Large intestine (tissue), 3 donors: ENCODE data around the gene PMF1. TPM values are rescaled to one million over a fixed set of nuclear protein-coding genes. Genes with fewer than 3 reads are reported as not detected.

Experiments used
- DNase-seq, 2 donors: peaks; one replicate each; pipeline versions ENCODE4 v3.0.0 to v3.0.0-alpha.2; 2013
- H3K27ac ChIP-seq: one replicate; pipeline ENCODE4 v1.5.1; 2013; ENCODE audit warnings: low read length
- H3K27me3 ChIP-seq: 2 replicates; pipeline ENCODE4 v1.6.1; 2013; ENCODE audit warnings: low read length; ENCODE audit not compliant: control insufficient read depth, insufficient read depth
- H3K36me3 ChIP-seq: 2 replicates; pipeline ENCODE4 v1.6.1; 2013; ENCODE audit warnings: low read length; ENCODE audit not compliant: control insufficient read depth, insufficient read depth
- H3K4me1 ChIP-seq: one replicate; pipeline ENCODE4 v1.6.1; 2013; ENCODE audit warnings: low read length; ENCODE audit not compliant: control insufficient read depth, insufficient read depth
- H3K4me3 ChIP-seq: one replicate; pipeline ENCODE4 v1.5.1; 2013; ENCODE audit warnings: low read length
- H3K9me3 ChIP-seq: one replicate; pipeline ENCODE4 v1.6.1; 2013; ENCODE audit warnings: mild to moderate bottlenecking, low read depth, low read length, moderate library complexity; ENCODE audit not compliant: control insufficient read depth
- WGBS: methylation state at CpG from one replicate; pipeline ENCODE4 v1.1.5; 2013; ENCODE audit warnings: low lambda C conversion rate; ENCODE audit not compliant: insufficient coverage; 5-methylcytosine and 5-hydroxymethylcytosine counted together
- polyA plus RNA-seq: library from polyadenylated mRNA; unstranded; fragments of 120-200 nt; gene quantifications from one replicate; pipeline ENCODE4 v1.2.1, GENCODE V29; 2013

The PMF1 gene
- polyA plus RNA-seq, 1 donor, result 63.4 TPM

DNA sequence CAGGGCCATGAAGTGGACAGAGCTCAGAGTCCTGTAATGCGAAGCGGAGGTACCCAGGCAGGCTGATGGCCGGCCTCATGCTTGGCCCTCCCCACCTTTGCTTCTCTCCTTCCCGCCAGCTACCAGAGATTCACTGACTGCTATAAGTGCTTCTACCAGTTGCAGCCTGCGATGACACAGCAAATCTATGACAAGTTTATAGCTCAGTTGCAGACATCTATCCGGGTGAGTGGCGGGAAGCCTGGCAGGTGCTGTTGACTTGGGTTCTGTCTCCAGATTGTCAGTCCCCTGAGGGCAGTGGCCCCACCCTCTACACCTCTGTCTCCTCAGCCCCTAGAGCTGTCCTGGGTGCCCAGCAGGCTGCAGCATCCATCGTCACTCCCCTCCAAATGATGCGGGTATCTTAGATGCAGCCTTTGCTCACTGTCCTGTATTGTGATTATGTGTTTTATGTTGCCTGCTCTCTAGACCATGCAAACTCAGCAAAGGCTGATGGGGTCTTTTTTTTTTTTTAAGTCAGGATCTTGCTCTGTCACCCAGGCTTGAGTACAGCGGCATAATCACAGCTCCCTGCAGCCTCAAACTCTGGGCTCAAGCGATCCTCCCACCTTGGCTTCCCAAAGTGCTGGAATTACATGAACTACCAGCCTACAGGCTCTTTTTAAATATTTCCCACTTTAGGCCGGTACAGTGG lies 19.5 kb downstream of the PMF1 start:
- DNase-seq, result no peak
- Histone ChIP-seq H3K4me3 (no peak overlapping the region), H3K27ac (no peak overlapping the region), H3K36me3 (peaks cover 53% of the 10 kb centered on the region), H3K4me1 (peaks cover 3% of the 10 kb centered on the region), H3K9me3 (no peaks in the 10 kb centered on the region), H3K27me3 (no peaks in the 10 kb centered on the region)
- no CpG with 5 or more reads among the region's 12 CpGs for WGBS

DNA sequence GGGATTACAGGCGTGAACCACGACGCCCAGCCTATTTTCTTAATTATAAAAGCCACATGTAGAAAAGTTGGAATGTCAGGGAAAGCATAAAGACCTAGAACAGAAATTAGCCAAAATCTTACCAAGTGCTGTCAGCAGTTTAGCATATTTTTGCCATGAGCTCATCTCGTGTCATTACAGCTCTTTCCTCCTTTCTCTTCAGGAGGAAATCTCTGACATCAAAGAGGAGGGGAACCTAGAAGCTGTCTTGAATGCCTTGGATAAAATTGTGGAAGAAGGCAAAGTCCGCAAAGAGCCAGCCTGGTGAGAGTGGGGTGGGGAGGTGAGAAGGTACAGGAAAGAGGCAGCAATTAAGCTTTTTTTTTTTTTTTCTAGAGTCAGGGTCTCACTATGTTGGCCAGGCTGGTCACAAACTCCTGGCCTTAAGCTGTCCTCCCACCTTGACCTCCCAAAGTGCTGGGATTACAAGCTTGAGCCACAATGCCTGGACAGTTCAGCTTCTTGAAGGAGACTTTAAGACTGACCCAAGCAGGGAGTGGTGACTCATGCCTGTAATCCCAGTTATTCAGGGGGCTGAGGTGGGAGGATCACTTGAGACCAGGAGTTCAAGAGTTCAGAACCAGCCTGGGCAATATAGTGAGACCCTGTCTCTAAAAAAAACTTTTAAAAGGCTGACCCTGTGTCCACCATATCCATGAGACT lies 20.8 kb downstream of the PMF1 start:
- DNase-seq, result peak; percentile 35 to 67
- WGBS, result no CpG with 5 or more reads among the region's 5 CpGs
- H3K9me3 ChIP-seq, result no peaks in the 10 kb centered on the region
- H3K4me1 ChIP-seq, result peaks cover 3% of the 10 kb centered on the region
- peaks cover 60% of the 10 kb centered on the region for H3K36me3 ChIP-seq
- H3K27me3 ChIP-seq, result no peaks in the 10 kb centered on the region
- no peak overlapping the region for H3K27ac ChIP-seq
- no peak overlapping the region for H3K4me3 ChIP-seq

GRCh38 chr1:156236164-156236563 lies 23.4 kb downstream of the PMF1 start:
- Histone ChIP-seq H3K4me3 (no peak overlapping the region), H3K27ac (no peak overlapping the region), H3K27me3 (no peaks in the 10 kb centered on the region), H3K4me1 (peaks cover 3% of the 10 kb centered on the region), H3K9me3 (no peaks in the 10 kb centered on the region), H3K36me3 (peaks cover 71% of the 10 kb centered on the region)
- WGBS, result no CpG with 5 or more reads among the region's 12 CpGs
- no peak for DNase-seq

- peaks cover 78% of the 10 kb centered on the region for H3K36me3 ChIP-seq
Measured at GRCh38 chr1:156238248-156238647, 25.4 kb downstream of the PMF1 start.

GRCh38 chr1:156241311-156241811 lies 28.6 kb downstream of the PMF1 start:
- no peaks in the 10 kb centered on the region for H3K9me3 ChIP-seq
- H3K36me3 ChIP-seq, result peaks cover 60% of the 10 kb centered on the region
- H3K4me3 ChIP-seq, result no peak overlapping the region
- H3K4me1 ChIP-seq, result peaks cover 4% of the 10 kb centered on the region
- WGBS, result no CpG with 5 or more reads among the region's 15 CpGs
- peaks cover 20% of the 10 kb centered on the region for H3K27me3 ChIP-seq
- DNase-seq, result no peak
- no peak overlapping the region for H3K27ac ChIP-seq

More at GRCh38 chr1:156238248-156238647, 25.4 kb downstream of the PMF1 start:
- no CpG with 5 or more reads among the region's 5 CpGs for WGBS
- Histone ChIP-seq H3K4me3 (no peak overlapping the region), H3K9me3 (no peaks in the 10 kb centered on the region), H3K27ac (no peak overlapping the region), H3K27me3 (no peaks in the 10 kb centered on the region), H3K4me1 (peaks cover 2% of the 10 kb centered on the region)
- no peak for DNase-seq

GRCh38 chr1:156241926-156242325 lies 29.1 kb downstream of the PMF1 start, which contains the start of gene BGLAP:
Gene BGLAP (plus strand): TSS chr1:156242184. CDS start chr1:156242232, 48 bp downstream.
- no peak within 1 kb of the TSS for H3K27ac ChIP-seq
- peaks cover 54% of the 10 kb centered on the region for H3K36me3 ChIP-seq
- H3K27me3 ChIP-seq, result peaks cover 20% of the 10 kb centered on the region
- DNase-seq, result no peak
- peaks cover 4% of the 10 kb centered on the region for H3K4me1 ChIP-seq
- no peak within 1 kb of the TSS for H3K4me3 ChIP-seq
- no peaks in the 10 kb centered on the region for H3K9me3 ChIP-seq
- WGBS, result no CpG with 5 or more reads among the region's 14 CpGs

- Histone ChIP-seq H3K4me3 (no peak overlapping the region), H3K4me1 (peaks cover 4% of the 10 kb centered on the region), H3K27ac (no peak overlapping the region), H3K27me3 (peaks cover 20% of the 10 kb centered on the region), H3K36me3 (peaks cover 47% of the 10 kb centered on the region), H3K9me3 (no peaks in the 10 kb centered on the region)
- no CpG with 5 or more reads among the region's 10 CpGs for WGBS
- no peak for DNase-seq
Measured at GRCh38 chr1:156242738-156243137, 29.9 kb downstream of the PMF1 start.

- no peak for DNase-seq
- H3K9me3 ChIP-seq, result no peaks in the 10 kb centered on the region
- peaks cover 4% of the 10 kb centered on the region for H3K4me1 ChIP-seq
- no peak overlapping the region for H3K27ac ChIP-seq
- no CpG with 5 or more reads among the region's 2 CpGs for WGBS
- H3K36me3 ChIP-seq, result peaks cover 35% of the 10 kb centered on the region
- peaks cover 20% of the 10 kb centered on the region for H3K27me3 ChIP-seq
- no peak overlapping the region for H3K4me3 ChIP-seq
Measured at GRCh38 chr1:156244126-156244525, 31.3 kb downstream of the PMF1 start.

- H3K36me3 ChIP-seq, result peaks cover 35% of the 10 kb centered on the region
- no peak for DNase-seq
- WGBS, result no CpG with 5 or more reads among the region's 17 CpGs
Measured at GRCh38 chr1:156244712-156245111, 31.9 kb downstream of the PMF1 start.

GRCh38 chr1:156245451-156246232 lies 32.8 kb downstream of the PMF1 start:
- Histone ChIP-seq H3K36me3 (peaks cover 39% of the 10 kb centered on the region), H3K4me1 (peaks cover 4% of the 10 kb centered on the region), H3K4me3 (peak overlapping the region; percentile 21), H3K27me3 (peaks cover 20% of the 10 kb centered on the region), H3K9me3 (no peaks in the 10 kb centered on the region), H3K27ac (no peak overlapping the region)
- DNase-seq, result peak; percentile 25 to 58
- no CpG with 5 or more reads among the region's 69 CpGs for WGBS

More at GRCh38 chr1:156244712-156245111, 31.9 kb downstream of the PMF1 start:
- H3K27ac ChIP-seq, result no peak overlapping the region
- no peaks in the 10 kb centered on the region for H3K9me3 ChIP-seq
- peaks cover 20% of the 10 kb centered on the region for H3K27me3 ChIP-seq
- H3K4me1 ChIP-seq, result peaks cover 4% of the 10 kb centered on the region
- no peak overlapping the region for H3K4me3 ChIP-seq
